CD4-positive, alpha-beta T cell treated with Interleukin-17A for 4 hours (primary cell): ENCODE results near the gene TTLL5.

ENCODE experiments used
- DNase-seq: peaks from one replicate; pipeline ENCODE4 v3.0.0-alpha.2; 2020; ENCODE audit warnings: mixed read lengths

Gene TTLL5

GRCh38 chr14:75702616-75703261 is 41.7 kb downstream of the TTLL5 start:
- no peak for DNase-seq

GRCh38 chr14:75703467-75703866 is 42.4 kb downstream of the TTLL5 start:
- DNase-seq = no peak

GRCh38 chr14:75705014-75705413 is 44.0 kb downstream of the TTLL5 start:
- no peak for DNase-seq

GRCh38 chr14:75709207-75709812 is 48.3 kb downstream of the TTLL5 start:
- DNase-seq = peak; percentile 71

GRCh38 chr14:75711105-75711795 is 50.2 kb downstream of the TTLL5 start:
- DNase-seq = no peak

- no peak for DNase-seq
Observed at GRCh38 chr14:75711796-75712211, 50.8 kb downstream of the TTLL5 start.

GRCh38 chr14:75714991-75715390 is 53.9 kb downstream of the TTLL5 start:
- no peak for DNase-seq

GRCh38 chr14:75715926-75716780 is 55.1 kb downstream of the TTLL5 start:
- DNase-seq = no peak

GRCh38 chr14:75717729-75718128 is 56.7 kb downstream of the TTLL5 start:
- no peak for DNase-seq

GRCh38 chr14:75718199-75718598 is 57.2 kb downstream of the TTLL5 start:
- no peak for DNase-seq

- DNase-seq = no peak
Observed at GRCh38 chr14:75720116-75720515, 59.1 kb downstream of the TTLL5 start.

GRCh38 chr14:75720842-75721498 is 59.9 kb downstream of the TTLL5 start:
- DNase-seq = no peak

GRCh38 chr14:75723716-75724115 is 62.7 kb downstream of the TTLL5 start:
- DNase-seq = no peak

- DNase-seq = no peak
Observed at GRCh38 chr14:75724414-75725204, 63.6 kb downstream of the TTLL5 start.

- no peak for DNase-seq
Observed at GRCh38 chr14:75725481-75725880, 64.4 kb downstream of the TTLL5 start.

- no peak for DNase-seq
Observed at GRCh38 chr14:75726321-75726720, 65.3 kb downstream of the TTLL5 start.

- DNase-seq = no peak
Observed at GRCh38 chr14:75727124-75727523, 66.1 kb downstream of the TTLL5 start.

GRCh38 chr14:75732888-75733287 is 71.8 kb downstream of the TTLL5 start:
- DNase-seq = no peak

- DNase-seq = no peak
Observed at GRCh38 chr14:75734854-75735253, 73.8 kb downstream of the TTLL5 start.

GRCh38 chr14:75736845-75737485 is 75.9 kb downstream of the TTLL5 start:
- DNase-seq = no peak

GRCh38 chr14:75738192-75738591 is 77.1 kb downstream of the TTLL5 start:
- no peak for DNase-seq
